ENCODE measurements around the gene CCNA2.

Gene CCNA2

DNA sequence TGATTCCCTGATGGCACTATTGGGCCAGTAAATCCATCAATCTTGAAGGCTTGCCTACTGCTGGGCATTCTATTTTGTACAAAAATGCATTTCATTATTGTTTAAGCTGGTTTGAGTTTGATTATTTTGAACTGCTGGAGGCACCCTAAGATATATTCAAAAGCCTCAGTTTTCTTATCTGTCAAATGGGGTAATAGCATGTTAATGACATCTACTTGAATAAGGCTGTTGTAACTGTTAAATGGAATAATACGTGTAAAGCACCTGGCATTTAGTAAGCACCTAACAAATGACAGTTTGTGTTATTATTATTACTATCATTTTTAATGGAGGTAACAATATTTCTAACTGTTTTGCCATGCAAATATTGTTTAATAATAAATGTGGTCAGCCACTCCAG is 51.8 kb downstream of the CCNA2 start:
- DNase-seq = no peak

DNA sequence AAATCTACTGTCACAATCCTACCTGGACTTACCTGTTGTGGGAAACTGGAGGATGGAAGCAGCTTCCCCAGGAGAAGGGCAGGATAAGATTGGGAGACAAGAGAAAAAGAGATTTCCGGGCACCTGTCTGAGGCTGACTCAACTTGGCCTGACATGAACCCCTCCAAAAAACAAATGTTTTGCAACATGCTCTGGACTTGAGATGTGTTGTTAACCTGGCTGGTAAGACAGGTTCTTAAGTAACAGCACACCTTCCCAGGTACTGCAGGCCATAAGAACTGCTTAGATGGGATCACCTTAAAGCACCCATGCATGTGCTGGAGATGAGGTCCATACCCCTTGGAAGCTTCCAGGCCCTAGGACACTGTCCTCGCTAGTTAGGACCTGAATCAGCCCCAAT is 54.3 kb downstream of the CCNA2 start:
- no peak for DNase-seq

DNA sequence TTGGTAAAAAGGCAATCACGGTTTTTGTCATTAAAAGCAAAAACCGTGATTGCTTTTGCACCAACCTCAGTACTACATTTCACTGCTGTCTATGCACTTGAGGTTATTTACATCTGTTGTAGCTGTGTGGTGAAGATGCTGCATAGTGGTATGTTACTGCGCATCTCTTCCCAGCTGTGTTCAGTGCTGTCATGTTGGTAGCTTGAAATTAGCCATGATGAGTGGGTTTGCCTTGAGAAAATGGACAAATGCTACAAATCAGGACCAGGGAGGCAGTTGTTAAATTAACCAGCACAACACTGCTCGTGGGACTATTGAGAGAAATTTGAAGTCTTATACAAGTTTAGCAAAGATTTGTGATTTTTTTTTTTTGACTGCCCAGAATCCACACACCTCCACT is 56.5 kb downstream of the CCNA2 start:
- no peak for DNase-seq
